ENCODE data around the gene GPC6. TPM values are rescaled to one million over a fixed set of nuclear protein-coding genes. Genes with fewer than 3 reads are reported as not detected.
"Not testable (repeated sequence)": the region's sequence is repeated elsewhere in the genome, so short reads cannot be mapped to it uniquely, and the experiment has no call there.

Gene GPC6
- total RNA-seq, 1 donor from 2014 or later, result 15.6 TPM

DNA sequence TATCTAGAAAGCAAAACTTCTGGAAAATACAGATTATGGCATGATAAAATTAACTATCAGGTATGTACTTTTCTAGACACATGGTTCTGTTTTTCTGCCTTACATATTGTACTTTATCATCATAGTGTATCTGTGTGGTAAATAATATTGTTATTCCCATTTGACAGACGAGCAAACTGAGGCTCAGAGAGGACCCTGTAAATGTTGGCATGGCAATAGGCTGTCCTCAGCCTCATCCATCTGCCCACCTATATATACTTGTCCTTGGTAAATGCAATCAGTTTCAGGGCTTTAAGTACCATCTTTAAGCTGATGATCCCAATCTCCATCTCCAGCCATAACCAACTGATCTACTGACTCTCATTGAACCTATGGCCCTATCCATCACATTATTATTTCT, 1074.9 kb downstream of the GPC6 start:
- DNase-seq (ENCODE audit: low spot score), result no peak
- no peak for ATAC-seq

DNA sequence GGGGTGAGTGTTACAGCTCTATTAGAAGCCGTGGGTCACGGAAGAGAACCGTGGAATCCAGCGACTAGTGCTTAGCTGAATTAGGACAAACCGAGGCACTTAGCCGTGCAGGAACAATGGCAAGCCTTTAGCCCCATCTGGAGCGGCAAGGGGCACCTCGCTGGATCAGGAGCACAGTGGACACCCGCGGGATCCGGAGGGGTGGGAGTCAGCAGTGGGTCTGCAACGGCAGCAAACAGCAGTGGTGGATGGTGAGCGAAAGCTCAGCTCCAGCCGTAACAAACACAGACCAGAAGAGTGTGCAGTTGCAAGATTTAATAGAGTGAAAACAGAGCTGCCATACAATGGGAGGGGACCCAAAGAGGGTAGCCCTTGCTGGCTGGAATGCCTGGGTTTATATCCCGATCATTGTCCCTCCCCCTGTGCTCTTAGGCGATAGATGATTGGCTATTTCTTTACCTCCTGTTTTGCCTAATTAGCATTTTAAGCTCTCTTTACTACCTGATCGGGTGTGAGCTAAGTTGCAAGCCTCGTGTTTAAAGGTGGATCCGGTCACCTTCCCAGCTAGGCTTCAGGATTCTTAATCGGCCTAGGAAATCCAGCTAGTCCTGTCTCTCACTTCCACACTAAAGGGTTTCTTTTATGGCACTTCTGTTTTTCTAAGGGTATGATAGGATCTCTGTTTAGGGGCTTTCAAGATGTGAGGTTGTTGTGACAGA, 1076.4 kb downstream of the GPC6 start:
- not testable (repeated sequence) for DNase-seq (ENCODE audit: low spot score); ATAC-seq

DNA sequence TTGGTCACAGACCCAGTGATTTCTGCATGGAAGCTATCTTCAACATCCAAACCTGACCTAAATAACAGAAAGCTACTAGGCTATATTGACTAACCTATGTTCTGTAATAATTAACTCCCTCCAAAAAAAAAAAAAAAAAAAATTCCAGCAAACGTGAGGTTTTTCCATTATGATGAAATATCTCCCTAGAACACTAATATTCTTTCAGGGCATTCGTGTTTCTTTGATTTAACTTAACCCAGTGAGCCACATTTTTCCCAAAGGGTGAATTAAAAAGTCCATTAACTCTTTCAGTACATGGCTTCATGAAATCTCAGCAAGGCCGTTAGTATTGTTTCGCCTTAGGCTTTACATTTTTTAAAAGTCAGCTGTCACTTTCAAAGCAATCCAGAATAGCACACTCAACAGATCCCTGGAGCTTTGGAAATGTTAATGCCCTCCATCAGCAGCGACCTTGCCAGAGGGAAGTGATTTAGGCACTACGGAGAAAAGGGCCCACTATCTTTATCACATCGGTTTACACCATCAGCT, 1077.1 kb downstream of the GPC6 start:
- ATAC-seq, result peak; percentile 71
- DNase-seq (ENCODE audit: low spot score), result no peak

DNA sequence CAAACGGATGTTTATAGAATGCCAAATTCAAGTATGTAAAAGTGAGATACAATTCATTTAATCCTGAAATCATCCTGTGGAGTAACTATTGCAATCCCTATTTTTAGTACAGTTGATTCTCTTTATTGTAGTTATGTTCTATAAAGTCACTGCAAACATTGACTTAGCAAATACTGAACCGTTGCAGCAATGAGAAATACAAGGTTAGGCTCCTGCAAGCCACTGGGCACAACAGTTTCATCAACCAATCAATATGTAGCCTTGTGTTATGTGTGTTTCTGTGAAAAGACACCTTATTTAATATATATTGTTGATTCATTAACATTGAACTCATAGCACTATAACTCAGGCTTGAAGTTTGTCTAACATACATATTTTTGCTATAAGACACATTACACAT, 1078.4 kb downstream of the GPC6 start:
- ATAC-seq, result peak; percentile 74
- DNase-seq (ENCODE audit: low spot score), result no peak

DNA sequence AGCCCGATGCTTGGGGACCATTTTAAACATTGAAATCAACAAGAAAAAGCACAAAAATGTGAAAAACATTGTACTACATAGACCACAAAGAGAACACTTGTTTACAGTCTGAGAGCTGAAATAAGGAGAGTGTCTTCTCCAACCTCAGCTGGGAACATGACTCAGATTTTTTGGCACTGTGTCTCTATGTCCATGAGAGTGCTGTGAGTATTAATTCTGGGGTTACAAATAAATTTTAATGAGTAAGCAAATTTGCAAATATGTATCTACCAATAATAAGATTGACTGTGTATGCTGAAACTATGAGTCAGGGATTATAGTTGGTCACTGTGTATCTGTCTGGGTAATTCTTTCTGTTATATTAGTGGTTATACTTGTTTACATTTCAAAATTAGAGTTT, 1078.9 kb downstream of the GPC6 start:
- DNase-seq (ENCODE audit: low spot score) (no peak), ATAC-seq (peak; percentile 45)

DNA sequence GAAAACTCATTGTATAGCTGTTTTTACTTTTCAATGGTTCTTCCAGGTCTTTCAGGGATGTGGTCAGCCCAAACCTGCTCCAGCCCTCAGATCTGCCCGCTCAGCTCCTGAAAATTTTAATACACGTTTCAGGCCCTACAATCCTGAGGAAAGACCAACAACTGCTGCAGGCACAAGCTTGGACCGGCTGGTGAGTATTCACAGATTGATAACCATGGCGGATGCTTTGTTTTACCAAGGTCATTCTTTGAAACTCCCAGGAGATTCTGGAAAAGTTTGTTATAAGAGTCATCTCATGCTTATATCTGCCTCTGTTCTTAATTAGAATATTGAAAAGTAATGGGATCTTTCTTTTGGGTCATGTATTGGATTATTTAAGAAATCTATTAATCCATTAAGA, 1079.3 kb downstream of the GPC6 start:
- no peak for DNase-seq (ENCODE audit: low spot score)
- ATAC-seq, result no peak

DNA sequence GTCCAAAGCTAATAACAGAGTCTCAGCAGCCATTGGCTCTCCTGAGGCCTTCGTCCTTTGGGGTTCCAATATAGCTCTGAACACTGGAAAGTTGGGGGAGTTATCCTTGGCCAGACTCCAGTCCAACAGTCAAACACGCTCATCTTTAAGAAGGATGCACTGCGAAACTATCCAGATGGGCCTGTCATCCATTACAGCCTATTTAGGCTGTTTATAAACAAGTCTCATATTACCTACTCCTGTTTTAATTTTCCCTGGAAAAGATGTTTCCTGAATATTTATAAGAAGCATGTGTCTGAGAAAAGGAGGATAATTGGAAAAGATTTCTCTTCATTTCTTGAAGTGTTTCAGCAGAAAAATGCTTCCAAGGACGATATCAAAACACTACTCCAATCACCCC, 1082.2 kb downstream of the GPC6 start:
- no peak for DNase-seq (ENCODE audit: low spot score)
- ATAC-seq, result no peak

DNA sequence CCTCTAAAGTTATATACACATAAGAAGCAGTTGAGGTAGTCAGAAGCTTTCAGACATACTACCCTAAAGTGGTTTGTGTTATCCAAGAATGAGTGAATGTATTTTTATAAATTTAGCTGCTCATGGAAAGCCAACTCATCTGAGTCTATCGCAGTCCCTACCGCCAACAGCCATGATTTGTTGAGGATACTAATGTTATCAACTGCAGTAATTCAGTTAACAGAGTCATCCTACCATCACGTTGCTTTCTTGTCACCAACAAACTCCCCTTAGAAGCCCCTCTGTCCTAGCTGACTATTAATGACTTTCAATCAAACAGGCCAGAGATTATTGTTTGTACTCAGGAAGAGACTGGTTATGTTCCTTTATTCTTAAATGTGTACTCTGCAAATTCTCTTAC, 1083.0 kb downstream of the GPC6 start:
- DNase-seq (ENCODE audit: low spot score), result no peak
- ATAC-seq, result no peak

DNA sequence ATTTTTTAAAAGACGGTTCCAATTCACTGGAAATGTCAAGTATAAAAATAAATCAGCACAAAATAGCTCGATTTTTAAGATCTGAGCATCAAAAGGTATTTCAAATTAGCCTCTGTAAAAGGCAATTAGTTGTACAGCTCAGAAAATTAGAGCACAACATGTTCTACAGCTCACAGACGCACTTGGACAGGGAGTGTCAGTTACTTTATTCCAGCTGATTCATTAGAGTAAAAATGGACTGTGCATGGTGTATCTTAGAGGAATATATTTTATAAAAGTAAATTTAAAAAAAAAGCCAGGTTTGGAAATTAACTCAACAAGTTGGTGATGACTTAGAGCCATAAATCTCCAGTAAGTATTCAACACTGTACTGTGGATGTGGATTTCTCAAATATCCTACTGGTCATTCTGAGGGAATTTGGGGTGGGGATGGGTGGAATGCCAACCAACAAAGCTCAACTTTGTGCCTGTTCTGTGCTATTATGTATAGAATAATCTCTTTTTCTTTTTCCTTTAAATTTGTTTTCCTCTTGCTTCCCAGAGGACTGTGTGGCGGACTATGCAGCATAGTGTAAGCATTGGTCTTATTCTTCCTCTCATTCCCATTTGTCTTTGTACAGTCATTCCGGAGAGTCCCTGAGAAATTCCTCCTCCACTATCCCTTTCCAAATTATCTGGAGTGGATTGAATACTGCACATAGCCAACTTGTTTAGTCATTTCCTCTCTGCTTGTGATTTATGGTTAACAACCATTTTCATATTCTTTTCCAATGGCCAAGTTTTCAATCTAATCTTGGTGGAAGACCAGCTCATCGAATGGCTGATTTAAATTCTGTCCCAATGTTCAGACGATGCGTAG, 1083.6 kb downstream of the GPC6 start:
- DNase-seq (ENCODE audit: low spot score), result no peak
- ATAC-seq, result no peak

DNA sequence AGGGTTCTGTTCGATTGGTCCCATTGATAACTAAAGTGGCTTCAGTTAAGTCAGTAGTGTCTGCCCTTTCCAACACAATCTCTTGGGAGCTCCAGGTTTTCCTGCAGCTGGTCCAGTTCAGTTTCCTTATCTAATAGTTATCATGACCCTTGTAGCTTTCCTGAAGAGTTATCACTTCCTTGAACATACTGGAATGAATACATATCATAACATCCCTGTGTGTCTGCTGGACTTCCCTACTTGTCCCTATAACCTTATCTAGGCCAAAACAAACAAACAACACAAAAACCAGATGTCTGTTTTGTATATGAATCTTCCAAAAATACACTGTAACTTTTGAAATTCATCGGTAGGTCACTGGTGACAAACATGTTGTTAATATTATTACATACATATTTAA, 1085.3 kb downstream of the GPC6 start:
- ATAC-seq, result no peak
- no peak for DNase-seq (ENCODE audit: low spot score)

DNA sequence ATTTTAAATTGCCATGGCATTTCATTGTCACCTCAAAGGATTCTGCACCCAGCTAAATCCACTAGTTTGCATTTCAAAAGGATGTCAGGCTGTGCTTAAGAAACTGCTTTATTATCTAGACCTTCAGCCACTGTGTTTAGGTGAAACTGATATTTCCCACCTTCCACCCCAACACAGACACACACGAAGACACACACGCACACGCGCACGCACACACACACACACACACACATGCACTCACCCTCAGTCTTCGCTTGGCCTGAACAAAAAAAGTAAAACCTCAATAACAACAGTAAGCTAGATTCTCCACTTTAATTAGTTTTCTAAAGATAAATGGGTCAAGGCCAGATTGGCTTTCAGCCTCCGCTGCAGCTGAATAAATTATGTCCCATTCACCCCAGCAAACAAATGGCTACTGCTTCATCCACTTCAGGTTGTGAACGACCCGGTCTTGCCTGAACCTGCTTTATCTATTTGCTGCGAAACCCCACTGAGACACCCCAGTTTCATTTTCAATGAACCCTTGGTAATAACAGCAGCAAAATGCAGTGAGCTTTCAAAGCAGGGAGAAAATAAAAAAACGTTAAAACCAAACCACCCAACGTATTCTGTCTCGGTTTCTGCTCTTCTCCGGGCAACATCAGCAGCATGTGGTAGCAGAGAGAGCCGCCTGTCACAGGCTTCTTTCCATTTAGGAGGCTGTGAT, 1086.1 kb downstream of the GPC6 start:
- DNase-seq (ENCODE audit: low spot score) (no peak), ATAC-seq (no peak)

DNA sequence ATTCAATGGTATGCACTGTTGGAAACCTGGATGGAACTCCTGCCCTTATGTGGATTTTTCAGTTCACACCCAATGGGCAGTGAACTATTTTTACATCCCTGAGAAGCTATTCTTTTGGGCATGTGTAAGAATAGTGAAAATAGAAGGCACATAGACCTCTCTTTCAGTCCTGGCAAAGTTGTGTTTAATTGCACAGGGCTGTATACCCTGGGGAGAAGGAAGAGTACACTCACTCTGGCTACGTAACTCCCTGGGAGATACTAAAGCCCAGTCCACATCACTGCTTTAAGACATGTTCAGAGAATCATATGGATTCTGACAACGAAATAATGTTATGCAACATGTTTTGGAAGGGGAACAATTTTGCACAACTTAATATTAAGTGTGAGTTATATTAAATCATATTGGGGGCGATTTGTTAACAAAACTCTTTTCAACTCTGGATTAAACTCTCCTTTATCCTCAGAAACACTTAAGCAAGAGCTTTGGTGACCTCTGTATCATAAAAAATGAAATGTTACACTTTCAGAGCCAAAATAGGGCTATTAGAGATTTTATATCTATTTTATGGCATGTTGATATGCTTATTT, 1086.8 kb downstream of the GPC6 start:
- no peak for ATAC-seq
- DNase-seq (ENCODE audit: low spot score), result no peak

DNA sequence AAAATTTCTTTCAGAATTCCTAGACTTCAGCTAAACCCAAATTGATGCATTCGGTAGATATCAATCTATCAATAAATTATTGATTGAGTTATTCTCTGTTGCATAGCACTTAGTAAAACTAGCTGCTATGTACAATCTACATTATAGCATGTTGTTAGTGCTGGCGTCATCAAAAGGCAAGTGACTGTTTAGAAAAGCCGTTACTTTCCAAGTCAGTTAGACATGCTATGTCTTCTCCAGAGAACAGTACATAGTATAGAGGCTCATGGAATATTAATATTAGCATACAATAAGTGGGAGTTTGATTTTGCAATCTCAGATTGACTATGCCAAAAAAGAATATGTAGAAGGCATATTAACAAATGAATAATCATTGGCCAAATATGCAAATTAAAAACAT, 1087.3 kb downstream of the GPC6 start:
- DNase-seq (ENCODE audit: low spot score), result no peak
- ATAC-seq, result no peak

DNA sequence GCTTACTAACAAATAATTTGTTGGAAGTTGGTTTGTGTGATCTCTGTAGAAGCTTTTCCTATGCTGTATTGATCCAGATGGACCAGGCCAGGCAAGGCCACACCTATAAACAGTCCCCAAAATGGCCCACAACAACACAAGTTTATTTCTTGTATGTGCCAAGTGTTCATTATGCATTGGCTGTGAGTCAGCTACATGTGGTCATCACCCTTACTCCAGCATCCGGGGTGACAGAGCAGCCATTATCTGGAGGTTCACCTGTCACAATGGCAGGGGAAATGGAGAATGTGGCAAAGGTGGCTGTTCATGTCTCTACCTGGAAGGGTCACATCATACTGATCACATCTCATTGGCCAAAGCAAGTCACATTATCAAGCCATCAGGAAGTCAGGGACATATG, 1088.6 kb downstream of the GPC6 start:
- DNase-seq (ENCODE audit: low spot score), result no peak
- ATAC-seq, result no peak

DNA sequence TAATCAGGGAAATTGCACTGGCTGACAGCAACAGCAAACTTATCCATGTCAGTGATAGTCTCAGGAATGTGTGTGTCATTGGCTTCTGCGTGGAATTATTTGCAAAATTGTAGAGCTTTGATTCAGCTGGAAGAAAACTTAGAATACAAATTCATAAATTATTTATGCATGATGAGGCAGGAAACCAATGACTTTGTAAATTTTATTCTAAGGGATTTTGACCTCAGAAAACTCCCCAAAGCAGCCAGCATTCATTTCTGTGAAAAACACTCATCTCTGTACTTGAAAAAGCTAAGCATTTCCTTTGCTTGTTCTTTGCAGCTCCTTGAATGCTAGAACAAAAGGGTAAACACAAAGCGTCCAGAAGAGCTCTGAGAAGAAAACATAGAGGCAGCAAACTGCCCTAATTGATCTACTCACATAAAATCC, 1090.5 kb downstream of the GPC6 start:
- ATAC-seq, result no peak

DNA sequence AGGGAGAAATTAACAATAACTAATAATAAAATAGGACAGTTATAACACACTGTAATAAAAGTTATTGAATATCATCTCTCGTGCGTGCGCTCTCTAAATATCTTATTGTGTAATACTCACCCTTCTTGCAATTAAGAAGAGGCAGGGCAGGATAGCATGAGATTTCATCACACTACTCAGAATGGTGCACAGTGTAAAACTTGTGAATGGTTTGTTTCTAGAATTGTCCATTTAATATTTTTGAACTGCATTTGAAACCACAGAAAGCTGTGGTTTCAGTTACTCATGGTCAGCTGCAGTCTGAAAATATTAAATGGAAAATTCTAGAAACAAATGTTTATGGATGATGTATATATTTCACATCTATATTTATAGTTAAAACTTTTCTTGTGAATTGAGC, 1091.8 kb downstream of the GPC6 start:
- ATAC-seq, result no peak
- no peak for DNase-seq (ENCODE audit: low spot score)

More for the DNA sequence above, 1090.5 kb downstream of the GPC6 start:
- no peak for DNase-seq (ENCODE audit: low spot score)

DNA sequence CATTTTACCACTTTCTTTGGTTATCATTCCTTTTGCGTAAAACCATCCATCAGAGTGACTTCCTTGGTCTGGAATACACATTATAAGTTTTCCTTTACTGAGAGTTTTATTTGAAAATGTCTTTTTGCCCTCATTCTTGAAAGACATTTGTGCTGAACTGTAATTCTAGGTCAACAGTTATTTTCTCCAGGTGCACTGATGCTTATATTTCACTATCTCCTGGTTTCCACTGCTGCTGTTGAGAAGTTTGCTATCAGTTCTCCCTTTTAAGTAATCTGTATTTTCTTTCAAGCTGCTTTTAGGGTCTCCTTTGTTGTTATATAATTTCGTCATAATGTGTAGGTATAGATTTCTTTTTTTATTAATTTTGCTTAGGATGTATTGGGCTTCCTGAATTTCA, 1092.9 kb downstream of the GPC6 start:
- DNase-seq (ENCODE audit: low spot score) (no peak), ATAC-seq (no peak)

DNA sequence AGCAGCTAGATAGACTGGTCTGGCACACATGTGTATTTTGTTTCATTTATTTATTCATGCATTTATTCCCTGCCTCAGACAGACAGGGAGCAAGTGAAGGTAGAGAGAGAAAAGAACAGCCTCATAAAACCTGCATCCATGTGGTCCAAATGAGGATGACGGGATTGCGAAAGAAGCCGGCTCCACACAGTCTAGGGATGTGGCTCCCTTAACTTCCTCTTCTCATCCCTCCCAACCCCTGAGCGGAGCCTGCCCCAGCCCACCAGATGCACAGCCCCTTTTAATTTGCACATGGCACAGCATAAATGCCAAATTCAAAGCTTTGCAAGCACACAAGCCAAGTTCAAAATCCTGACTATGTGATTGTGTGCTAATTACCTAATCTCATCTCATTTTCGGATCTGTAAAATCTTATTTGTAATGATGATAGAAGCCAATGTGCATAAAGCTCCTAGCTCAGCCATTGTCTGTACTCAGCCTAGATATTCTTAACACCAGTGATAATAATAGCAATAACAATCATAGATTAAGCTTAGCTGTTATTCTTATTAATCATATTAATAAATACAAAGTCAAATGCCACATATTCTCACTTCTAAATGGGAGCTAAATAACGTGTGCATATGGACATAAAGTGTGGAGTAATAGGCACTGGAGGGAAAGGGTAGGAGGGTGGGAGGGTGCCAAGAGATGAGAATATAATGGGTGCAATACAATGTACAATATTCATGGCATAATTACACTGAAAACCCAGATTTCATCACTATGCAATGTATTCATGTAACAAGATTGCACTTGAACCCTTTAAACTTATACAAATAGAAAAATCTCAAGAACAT, 1096.5 kb downstream of the GPC6 start:
- no peak for DNase-seq (ENCODE audit: low spot score)
- ATAC-seq, result no peak

DNA sequence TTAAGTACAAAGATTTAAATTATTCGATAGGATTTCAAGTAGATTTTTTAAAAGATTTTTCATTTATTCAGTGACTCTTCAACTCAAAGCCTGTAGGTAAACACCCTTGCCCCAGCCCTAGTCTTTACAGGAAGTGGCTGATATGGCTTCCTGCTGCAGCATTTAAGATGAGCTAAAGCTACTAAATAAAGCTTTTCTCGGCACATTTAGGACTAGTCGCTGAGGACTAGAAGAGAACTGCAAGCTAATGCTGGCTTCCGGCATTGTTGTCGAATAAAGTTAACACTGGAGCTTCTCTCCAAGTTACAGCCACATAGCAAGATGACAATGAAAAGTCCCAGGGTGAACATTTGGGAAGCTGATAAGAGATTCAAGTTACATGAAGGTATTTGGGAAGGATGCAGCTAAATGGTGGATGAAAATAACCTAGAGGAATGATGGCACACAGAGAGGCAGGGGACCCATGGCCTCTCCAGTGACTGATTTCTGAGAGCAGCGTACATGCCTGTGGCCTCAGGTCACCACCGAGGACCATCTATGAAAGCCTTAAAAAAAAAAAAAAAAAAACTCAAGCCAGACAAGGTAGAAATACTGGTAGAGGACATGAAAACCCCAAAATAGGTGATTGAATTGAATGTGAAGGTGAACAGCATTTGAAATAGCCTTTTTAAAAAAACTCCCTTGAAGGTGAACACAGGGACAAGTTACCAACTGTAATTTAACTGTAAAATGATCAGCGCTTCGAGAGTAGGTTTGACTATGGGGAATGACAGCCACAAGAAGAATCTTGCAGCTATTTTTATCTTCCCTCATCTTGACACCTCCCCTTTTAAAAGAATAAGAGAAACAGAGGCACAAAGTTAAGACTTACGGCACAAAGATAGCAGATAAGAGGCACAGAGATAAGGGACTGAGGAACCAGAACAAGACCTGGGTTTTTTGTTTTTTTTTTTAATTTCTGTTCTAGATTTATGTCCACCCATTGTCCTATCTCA, 1097.5 kb downstream of the GPC6 start:
- DNase-seq (ENCODE audit: low spot score), result no peak
- no peak for ATAC-seq
